Measurements from ENCODE around the gene LMNB1.

Gene LMNB1

DNA sequence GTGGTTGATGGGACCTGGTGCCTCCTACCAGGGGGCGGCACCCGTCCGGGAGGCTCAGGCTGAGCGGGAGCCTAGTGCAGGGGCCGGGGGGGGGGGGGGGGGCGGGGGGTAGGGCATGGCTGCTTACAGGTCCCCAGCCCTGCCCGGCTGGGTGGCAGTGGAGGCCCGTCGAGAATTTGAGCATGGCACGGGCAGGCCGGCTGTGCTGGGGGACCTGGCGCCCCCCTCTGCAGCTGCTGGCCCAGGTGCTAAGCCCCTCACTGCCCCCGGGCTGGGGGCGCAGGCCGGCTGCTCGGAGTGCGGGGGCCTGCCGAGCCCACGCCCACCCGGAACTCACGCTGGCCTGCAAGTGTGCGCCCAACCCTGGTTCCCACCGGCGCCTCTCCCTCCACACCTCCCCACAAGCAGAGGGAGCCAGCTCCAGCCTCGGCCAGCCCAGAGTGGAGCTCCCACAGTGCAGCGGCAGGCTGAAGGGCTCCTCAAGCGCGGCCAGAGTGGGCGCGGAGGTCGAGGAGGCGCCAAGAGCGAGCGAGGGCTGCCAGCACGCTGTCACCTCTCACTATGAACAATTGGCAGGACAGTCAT, 77.7 kb downstream of the LMNB1 start:
- in situ Hi-C loops (cut with MboI; ENCODE audit: low sequenced_read_pairs) = no loop called here

DNA sequence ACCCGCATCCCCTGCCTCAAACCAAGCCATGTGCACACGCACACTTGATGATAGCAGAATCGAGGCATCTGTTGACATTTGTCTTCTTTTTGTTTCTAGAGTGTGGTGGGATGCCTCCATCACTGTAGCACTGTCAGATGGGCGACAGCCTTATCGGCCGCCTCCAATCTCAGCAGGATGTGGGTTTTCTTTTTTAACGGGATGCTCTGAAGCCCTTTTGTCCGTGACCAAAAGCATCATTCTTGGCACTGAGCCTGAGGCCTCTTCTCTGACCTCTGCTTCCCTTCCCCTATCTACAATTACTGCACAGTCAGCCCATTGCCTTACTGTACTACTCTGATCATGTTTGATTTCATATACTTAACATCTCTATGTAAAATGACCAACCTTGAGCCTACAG, 78.3 kb downstream of the LMNB1 start:
- in situ Hi-C loops (cut with MboI; ENCODE audit: low sequenced_read_pairs) = no loop called here

DNA sequence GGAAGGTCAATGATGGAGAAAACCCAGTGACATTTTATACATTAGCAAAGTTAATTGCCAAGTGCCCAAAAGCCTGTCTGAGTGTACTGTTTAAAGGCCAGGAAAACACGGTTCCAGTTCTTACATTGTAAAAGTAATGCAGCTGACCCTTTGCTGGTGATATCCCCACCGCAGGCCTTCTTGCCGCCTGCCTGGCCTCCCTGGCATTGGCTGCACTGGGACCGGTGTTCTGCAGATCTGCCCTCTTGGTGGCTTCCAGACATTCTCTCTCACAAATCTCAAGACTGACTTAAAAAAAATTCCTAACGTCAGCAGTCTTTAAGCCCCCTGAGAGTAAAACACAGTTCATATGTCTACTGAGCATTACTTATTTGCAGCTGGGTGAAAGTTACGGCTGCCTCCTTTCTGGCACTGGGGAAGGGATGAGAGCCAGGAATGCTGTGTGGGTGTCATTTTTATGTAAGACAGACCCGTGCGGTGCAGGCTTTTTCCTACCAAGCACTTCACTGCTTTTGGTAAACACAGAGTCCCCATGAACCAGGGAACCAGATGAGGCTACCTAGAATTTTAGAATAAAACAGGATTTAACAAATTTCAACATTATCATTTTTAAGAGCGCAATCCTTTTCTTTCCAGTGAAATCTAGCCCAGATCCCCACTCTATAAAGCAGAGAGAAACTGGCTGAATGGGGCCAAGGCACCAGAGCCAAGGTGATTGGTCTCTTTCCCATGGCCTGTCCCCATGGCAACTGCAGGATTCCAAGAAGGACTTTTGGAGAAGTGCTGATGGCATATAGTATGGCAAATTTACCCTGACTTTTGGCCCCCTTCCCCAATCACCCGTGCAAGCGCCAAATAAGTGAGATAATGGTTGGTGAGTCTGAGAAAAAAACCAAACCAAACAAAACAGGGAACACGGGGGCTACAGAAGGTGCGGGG, 80.8 kb downstream of the LMNB1 start:
- in situ Hi-C loops (cut with MboI; ENCODE audit: low sequenced_read_pairs) = no loop called here

DNA sequence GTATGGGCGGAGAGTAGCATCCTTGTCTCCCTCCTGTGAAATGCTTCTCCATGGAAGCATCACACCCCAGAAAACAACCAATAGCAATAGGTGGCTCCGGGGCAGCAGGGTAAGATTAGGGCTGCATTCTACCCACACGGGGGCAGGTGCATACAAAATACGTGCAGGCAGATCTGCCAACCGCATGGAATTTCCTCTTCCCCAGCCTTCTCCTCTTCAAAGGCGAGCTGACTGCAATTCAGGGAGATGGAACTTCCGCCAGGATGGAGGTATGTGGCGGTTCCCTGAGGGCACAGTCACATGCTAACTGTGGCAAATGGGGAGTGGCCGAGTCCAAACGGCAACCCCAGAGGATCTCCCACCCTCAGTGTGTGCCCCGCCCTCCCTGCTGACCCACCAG, 81.5 kb downstream of the LMNB1 start:
- in situ Hi-C loops (cut with MboI; ENCODE audit: low sequenced_read_pairs) = no loop called here

DNA sequence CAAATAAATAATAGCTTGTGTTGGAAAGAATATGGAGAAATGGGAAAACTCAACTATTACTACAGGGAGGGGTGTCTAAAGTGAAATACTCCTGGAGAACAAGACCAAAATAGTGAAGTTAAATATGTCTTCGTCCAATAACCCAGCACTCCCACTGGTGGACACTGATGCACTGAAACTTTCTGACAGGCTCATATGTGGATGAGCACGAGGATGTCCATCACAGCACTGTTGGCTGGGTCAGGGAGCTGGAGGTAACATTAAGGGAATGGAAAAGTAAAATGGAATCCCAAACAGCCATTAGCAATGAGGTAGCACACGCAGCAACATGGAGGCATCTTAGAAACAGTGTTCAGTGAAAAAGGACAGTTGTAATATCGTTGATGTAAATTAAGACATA, 86.5 kb downstream of the LMNB1 start:
- in situ Hi-C loops (cut with MboI; ENCODE audit: low sequenced_read_pairs) = no loop called here

DNA sequence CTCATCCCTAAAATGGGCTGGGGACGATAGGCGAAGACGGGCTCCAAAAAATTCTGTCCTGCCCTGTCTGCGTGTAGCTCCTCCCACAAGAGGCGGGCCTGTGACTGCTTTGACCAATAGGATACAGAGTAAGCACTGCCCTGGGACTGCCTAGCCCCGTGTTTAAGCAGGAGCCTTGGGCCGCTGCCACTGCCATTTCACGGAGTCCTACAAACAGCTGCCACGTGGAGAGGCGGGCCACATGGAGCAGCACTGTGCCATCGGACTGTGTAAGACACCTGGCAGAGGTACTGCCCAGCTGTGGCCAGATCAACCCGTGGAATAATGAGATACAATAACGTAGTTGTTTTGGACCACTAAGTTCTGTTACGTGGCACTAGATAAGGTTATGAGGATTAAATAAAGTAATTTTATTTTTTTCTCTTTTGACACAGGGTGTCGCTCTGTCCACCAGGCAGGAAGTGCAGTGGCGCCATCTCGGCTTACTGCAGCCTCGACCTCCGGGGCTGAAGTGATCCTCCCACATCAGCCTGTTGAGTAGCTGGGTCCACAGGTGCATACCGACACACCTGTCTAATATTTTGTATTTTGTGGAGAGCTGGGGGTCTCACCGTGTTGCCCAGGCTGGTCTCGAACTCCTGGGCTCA, 87.2 kb downstream of the LMNB1 start:
- in situ Hi-C loops (cut with MboI; ENCODE audit: low sequenced_read_pairs) = no loop called here

DNA sequence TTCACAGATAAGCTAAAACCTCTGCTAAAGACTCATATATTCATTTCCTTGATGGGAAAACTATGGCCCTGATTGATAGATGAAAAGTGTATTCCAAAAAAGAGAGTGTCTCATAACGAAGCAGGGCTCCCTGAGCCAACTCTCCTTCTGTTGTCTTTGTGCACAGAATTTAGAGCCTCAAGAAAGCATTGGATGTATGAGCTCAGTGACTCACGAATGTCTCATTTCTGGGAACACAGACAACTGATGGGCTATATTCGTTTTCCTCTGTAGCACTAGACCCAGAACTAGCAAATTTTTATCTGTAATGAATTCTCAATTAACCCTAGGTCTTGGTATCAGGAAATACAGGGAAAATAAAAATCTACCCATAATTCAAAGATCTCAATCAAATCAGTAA, 88.4 kb downstream of the LMNB1 start:
- in situ Hi-C loops (cut with MboI; ENCODE audit: low sequenced_read_pairs) = no loop called here

DNA sequence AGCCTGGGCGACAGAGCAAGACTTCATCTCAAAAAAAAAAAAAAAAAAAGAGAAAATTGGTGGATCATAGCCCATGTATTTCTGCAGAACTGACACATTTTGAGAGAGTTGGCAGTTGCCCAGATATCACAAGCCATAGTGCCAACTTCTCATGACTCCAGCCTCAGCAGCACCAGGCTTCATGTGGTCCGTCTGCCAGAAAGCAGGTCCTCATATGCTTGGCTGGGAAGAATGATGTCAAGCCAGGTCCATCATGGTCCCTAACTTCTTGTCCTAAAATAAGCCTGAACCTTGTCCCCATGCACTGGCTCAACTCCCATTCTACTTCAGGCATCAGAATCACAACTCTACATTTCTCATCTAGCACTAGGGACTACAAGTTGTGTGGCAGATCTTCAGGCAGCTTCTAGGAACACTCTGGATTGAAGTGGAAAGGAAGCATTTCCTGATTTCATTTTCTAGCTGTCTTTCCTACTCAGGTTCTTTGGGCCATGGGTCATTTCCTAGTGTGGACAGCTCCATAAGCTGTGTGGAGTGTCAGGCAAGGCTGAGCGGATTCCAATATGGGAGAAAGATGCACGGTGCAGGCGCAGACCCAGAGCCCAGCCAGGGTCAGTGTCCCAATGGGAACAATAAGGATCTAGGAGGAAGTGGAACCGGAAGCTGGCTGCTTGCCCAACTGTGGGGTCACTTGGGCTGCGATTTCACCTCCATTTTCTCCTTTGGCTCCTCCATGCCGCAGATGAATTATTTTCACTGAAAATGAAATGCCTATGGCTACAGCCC, 90.1 kb downstream of the LMNB1 start:
- in situ Hi-C loops (cut with MboI; ENCODE audit: low sequenced_read_pairs) = no loop called here

DNA sequence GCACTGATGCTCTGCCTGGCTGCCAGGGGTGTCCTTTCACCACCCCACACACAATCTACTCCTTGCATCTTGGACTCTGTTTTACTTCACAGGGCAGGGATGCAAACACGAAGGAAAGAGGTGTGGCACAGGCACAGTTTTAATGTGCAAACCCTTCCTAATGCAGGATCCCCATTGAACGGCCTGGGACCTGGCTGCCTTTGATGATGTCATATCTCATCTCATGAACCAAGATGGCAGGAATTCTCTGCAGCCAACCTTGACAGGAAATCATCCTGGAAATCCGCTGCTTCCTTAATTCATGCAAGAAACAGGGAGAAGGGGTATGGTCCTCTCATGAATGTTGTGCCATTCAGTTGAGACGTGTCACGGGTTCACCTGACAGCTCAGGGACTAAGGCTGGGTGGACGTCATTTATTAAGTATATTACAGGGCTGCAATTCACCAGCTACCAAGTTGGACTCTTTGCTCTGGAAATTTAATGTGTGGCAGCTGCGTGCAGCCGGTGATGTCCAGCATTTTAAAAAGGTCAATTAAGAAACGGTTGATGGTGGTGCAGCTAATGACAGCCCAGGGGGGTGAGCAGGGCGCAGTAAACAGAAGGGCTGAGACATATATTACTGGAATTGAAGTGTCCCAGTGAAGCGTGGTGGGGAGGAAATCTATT, 91.5 kb downstream of the LMNB1 start:
- in situ Hi-C loops (cut with MboI; ENCODE audit: low sequenced_read_pairs) = no loop called here

DNA sequence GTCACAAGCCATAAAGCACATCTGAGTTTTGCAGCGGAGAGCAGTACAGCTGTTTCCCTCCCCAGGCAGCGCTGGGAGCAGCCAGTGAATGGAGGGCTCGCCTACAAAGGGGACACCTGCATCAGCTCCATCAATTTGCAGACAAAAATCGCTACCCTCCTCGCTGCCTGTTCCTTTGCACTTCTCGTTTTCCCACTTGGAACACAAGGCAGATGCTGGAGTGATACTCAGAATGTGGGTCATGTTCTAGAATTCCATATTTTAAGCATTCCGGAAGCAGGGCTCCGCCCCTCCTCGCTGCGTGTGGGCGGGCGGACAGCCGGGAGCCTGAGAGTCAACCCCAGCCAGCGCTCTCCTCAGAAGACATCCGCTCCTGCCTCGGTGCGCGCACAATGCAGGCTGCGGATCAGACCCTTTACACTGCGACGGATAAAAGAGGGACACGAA, 92.1 kb downstream of the LMNB1 start:
- in situ Hi-C loops (cut with MboI; ENCODE audit: low sequenced_read_pairs) = no loop called here

DNA sequence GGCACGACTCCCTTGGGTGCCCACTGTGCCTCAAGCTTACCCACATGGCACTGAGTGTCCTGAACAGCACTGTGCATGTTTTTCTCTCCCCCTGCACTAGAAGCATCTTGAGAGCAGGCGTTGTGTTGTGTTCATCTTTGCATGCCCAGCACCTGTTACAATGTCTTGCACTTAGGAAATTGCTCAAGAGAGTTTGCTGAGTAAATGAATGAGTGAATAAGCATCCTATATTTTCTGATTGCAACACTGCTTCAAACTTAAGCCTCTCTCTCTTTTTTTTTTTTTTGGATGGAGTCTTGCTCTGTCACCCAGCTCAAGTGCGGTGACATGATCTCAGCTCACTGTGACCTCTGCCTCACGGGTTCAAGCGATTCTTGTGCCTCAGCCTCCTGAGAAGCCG, 94.5 kb downstream of the LMNB1 start:
- in situ Hi-C loops (cut with MboI; ENCODE audit: low sequenced_read_pairs) = no loop called here

DNA sequence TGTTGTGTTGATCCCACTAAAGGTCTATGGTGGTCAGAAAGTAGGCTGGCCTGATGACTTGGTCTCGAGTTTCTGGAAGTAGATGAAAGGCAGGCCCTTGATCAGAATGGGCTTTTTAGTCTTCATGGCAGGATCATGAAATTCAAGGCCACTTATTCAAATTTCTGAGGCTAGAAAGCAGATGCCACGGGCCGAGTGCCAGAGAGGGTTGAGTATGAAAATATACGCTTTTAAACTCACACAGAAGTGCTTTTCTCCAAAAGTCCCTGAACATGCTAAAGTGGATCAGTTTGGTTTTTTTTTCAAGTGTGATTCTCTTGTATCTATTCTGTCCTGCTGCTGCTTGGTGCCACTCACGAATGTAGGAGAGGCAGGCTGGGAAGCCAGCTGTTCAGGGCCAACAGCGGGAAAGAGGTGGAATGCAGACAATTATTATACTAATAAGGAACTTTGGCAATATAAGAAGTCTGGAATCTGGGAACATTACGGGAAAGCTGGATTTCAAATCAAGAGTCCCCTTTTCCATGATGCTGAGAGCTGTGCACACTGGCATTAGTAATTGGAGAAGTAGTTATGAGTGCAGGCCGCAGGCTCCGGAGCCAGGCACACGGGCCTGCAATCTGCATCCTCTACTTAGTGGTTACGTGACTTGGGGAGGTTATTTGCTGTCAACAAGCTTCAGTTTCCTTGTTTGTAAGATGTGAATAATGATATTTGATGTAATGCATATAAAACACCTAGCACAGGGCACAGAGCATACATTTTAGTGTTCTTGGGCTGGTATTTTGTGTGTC, 95.8 kb downstream of the LMNB1 start:
- in situ Hi-C loops (cut with MboI; ENCODE audit: low sequenced_read_pairs) = no loop called here

DNA sequence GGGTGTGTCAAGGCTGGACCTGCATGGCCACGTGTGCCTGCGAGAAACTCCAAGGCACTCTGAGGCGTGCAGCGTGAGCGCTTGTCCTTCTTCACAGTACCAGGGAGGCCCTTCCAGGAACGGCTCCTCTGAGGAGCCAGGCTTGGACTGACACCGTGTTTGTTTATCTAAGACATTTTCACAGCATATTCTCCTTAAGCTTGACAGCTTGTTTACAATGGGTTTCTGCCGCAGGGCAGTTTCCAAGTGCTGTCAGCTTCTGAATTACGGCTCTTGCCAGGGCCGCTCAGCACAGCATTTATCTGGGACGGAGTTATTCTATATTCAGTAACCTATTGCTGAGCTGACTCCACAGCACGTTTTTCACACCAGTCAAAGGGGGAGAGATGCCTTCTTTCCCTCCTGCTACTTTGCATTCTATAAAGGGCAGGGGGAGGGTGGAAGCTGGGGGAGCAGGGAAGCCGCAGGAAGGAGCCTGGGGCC, 98.4 kb downstream of the LMNB1 start:
- in situ Hi-C loops (cut with MboI; ENCODE audit: low sequenced_read_pairs) = no loop called here

DNA sequence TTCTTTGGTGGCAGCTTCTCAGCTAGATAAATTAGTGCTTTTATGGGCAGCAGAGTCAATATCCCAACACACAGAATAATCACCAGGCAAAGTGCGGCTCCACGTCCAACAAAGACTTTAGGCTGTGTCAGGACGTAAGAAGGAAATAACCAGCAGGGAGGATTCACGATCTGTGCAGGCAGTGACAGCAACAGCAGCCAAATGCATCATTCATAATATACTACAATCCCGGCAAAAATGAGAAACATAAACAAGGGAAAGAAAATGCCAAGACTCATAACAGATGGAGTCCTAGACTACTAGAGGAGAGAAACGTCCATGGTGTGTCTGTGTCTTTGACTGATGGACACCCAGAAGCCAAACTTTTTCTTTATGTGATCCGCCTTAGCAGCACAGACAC, 100.7 kb downstream of the LMNB1 start:
- in situ Hi-C loops (cut with MboI; ENCODE audit: low sequenced_read_pairs) = no loop called here

DNA sequence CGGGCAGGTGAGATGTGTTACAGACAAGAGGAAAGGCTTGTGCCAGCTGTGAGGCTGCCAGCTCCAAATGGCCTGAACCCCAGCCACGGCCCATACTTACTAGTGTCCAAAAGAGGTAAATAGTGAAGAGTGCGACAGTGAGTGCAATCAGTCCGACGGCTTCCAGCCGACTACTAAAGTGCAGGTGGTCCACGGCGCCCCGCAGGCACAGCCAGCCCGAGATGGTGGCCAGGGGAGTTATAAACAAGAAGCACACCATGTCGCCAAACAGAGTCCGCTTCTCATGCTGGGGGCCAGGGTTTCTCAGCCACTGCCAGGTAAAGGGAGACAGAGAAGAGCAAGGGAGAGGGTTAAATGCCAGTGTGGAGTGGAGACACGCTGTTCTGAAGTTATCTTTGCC, 101.1 kb downstream of the LMNB1 start:
- in situ Hi-C loops (cut with MboI; ENCODE audit: low sequenced_read_pairs) = no loop called here

DNA sequence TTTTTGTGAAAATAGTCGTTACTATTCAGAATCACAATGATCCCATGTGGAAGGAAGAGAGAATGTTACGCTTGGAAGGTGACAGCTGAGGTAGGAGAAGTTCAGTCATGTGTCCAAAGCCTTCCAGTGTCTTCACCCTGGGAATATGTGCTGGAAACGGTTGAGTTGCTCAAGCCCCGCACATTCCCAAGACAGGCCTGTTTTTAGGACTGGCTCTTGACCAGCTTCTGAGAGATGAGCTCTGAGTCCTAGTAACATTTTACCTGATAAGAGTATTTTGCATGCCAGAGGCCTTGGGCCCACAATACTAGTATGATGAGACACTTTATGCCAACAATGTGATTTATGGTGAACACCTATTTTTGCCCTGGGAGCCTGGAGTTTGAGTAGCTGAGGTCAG, 101.7 kb downstream of the LMNB1 start:
- in situ Hi-C loops (cut with MboI; ENCODE audit: low sequenced_read_pairs) = no loop called here

DNA sequence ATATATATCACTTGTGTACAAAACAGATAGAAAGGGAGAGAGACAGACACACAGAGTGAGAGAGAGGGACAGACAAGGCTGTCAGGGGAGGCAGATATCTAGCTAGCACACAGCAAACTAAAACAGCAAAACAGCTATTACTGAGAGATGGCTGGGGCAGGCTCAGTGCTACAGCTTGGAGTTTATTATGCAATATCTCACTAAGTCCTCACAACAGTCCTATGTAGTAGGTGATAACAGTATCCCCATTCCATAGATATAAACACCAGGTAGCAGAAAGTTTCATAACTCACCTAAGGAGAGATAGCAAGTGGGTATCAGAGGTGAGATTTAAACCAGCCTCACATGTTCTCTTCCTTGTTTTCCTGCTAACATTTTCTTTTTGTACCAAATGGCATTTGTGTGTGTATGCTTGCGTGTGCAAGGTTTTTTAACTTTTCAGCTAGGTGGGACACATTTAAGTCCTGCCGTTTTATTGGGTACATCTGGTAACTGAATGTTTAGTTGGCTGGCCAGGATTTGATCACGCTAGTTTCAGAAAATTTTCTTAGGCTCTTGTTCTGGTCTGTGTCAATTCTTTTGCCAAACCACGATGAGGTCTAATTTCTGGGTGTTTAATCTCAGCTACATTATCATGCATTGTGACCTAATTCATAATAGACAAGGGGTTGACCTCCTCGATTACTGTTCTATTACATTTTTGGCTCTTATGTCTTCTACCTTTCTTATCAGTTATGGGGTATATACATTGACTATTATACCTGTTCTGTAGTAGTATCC, 105.1 kb downstream of the LMNB1 start:
- in situ Hi-C loops (cut with MboI; ENCODE audit: low sequenced_read_pairs) = no loop called here

DNA sequence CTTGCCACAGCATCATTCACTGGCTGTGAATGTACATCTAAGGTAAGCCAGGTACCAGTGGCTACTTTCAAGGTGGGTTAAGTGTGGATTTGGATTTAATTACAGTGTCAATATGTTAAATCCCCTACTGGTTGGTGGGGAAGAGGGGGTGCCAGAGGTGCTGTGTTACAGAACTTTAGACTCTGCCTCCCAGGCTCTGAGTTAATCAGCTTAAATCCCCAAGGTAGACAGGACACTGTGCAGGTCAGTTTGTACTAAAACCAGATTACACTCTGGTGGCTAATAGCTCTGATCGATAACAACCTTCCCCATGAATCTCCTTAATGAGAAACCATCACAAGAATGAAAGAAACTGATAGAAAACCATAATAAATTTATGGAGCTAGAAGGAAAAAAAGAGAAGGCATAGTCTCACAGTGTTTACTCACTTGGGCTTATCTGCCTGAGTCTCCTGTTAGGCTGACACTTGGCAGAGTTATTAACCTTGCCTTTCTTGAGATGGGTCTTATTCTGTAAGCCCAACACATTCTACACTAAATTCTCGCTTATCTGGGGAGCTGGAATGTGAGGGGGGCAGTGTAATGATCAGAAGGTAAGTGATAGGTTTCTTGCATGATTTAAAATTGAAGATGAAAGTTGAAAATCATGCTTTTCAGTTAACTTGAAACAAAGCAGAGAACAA, 106.8 kb downstream of the LMNB1 start:
- in situ Hi-C loops (cut with MboI; ENCODE audit: low sequenced_read_pairs) = no loop called here
